Right atrium auricular region (tissue), 2 donors: ENCODE measurements around the gene USF1. TPM values are rescaled to one million over a fixed set of nuclear protein-coding genes. Genes with fewer than 3 reads are reported as not detected.

ENCODE experiments used
- DNase-seq: peaks from one replicate; pipeline ENCODE4 v3.0.0-alpha.2; 2019; ENCODE audit warnings: low spot score
- H3K27ac ChIP-seq, 2 donors: fragments of 200-600 bp; sonication (generic); 1 replicate in 1 of 2; 2 replicates in 1 of 2; pipeline ENCODE4 v1.5.1; 2016 to 2019
- H3K27me3 ChIP-seq, 2 donors: fragments of 200-600 bp; sonication (generic); one replicate each; pipeline versions ENCODE4 v1.5.1 to v1.6.0; 2017 to 2019
- H3K36me3 ChIP-seq: fragments of 200-600 bp; sonication (generic); one replicate; pipeline ENCODE4 v1.5.1; 2016
- H3K4me1 ChIP-seq, 2 donors: fragments of 200-600 bp; sonication (generic); one replicate each; pipeline versions ENCODE4 v1.5.1 to v1.6.0; 2017 to 2019
- H3K4me3 ChIP-seq, 2 donors: fragments of 200-600 bp; sonication (generic); 1 replicate in 1 of 2; 2 replicates in 1 of 2; pipeline ENCODE4 v1.5.1; 2017 to 2019; ENCODE audit warnings: mild to moderate bottlenecking in 1 of 2, moderate library complexity in 1 of 2
- H3K9me3 ChIP-seq, 2 donors: fragments of 200-600 bp; sonication (generic); one replicate each; pipeline ENCODE4 v1.5.1; 2019
- CTCF ChIP-seq, 2 donors: fragments of 200-600 bp; sonication (generic); IDR thresholded peaks; one replicate each; pipeline ENCODE4 v1.5.1; 2019; ENCODE audit warnings: antibody characterized with exemption in 2 of 2
- total RNA-seq, 2 donors: library from RNA; depleted of rRNA; stranded (reverse); fragments of >200 nt; gene quantifications; one replicate each; pipeline ENCODE4 v1.1.0, GENCODE V29; 2016

The USF1 gene
- total RNA-seq, 2 donors from 2014 or later = 21.7 to 25.5 TPM

- TF ChIP-seq CTCF (IDR thresholded peaks at IDR 0.05) = no peak
- no peaks in the 10 kb centered on the region for H3K9me3 ChIP-seq
- no peaks in the 10 kb centered on the region for H3K36me3 ChIP-seq
- no peaks in the 10 kb centered on the region for H3K27me3 ChIP-seq
- H3K4me3 ChIP-seq = no peak overlapping the region
- H3K4me1 ChIP-seq = no peaks in the 10 kb centered on the region
- DNase-seq = no peak
- no peak overlapping the region for H3K27ac ChIP-seq
Measured at GRCh38 chr1:161091093-161091492, 45.3 kb upstream of the USF1 start.

- TF ChIP-seq CTCF (IDR thresholded peaks at IDR 0.05) = no peak
- H3K4me3 ChIP-seq = no peak overlapping the region
- H3K4me1 ChIP-seq = no peaks in the 10 kb centered on the region
- no peak for DNase-seq
- H3K9me3 ChIP-seq = no peaks in the 10 kb centered on the region
- no peaks in the 10 kb centered on the region for H3K36me3 ChIP-seq
- H3K27me3 ChIP-seq = no peaks in the 10 kb centered on the region
- no peak overlapping the region for H3K27ac ChIP-seq
Measured at GRCh38 chr1:161090617-161091016, 44.8 kb upstream of the USF1 start.

GRCh38 chr1:161089938-161090337 lies 44.2 kb upstream of the USF1 start:
- no peaks in the 10 kb centered on the region for H3K27me3 ChIP-seq
- no peaks in the 10 kb centered on the region for H3K4me1 ChIP-seq
- no peak overlapping the region for H3K27ac ChIP-seq
- H3K4me3 ChIP-seq = no peak overlapping the region
- H3K36me3 ChIP-seq = no peaks in the 10 kb centered on the region
- no peak for DNase-seq
- H3K9me3 ChIP-seq = no peaks in the 10 kb centered on the region
- TF ChIP-seq CTCF (IDR thresholded peaks at IDR 0.05) = no peak

- no peak for TF ChIP-seq CTCF (IDR thresholded peaks at IDR 0.05)
- H3K27me3 ChIP-seq = no peaks in the 10 kb centered on the region
- H3K4me1 ChIP-seq = no peaks in the 10 kb centered on the region
- no peak within 1 kb of the TSS for H3K4me3 ChIP-seq
- no peak within 1 kb of the TSS for H3K27ac ChIP-seq
- H3K36me3 ChIP-seq = no peaks in the 10 kb centered on the region
- no peak for DNase-seq
- H3K9me3 ChIP-seq = no peaks in the 10 kb centered on the region
Measured at GRCh38 chr1:161089251-161089924, 43.6 kb upstream of the USF1 start, which contains the start of gene NECTIN4. TSS of gene NECTIN4 (minus strand) at chr1:161089558. CDS start at chr1:161089296, 262 bp downstream.

- no peak for DNase-seq
- Histone ChIP-seq H3K4me3 (no peak overlapping the region), H3K36me3 (no peaks in the 10 kb centered on the region), H3K4me1 (no peaks in the 10 kb centered on the region), H3K27me3 (no peaks in the 10 kb centered on the region), H3K9me3 (no peaks in the 10 kb centered on the region), H3K27ac (no peak overlapping the region)
- no peak for TF ChIP-seq CTCF (IDR thresholded peaks at IDR 0.05)
Measured at GRCh38 chr1:161088587-161089110, 42.9 kb upstream of the USF1 start.

GRCh38 chr1:161086457-161086856 lies 40.7 kb upstream of the USF1 start:
- no peak overlapping the region for H3K27ac ChIP-seq
- no peaks in the 10 kb centered on the region for H3K27me3 ChIP-seq
- no peaks in the 10 kb centered on the region for H3K36me3 ChIP-seq
- no peak for TF ChIP-seq CTCF (IDR thresholded peaks at IDR 0.05)
- H3K9me3 ChIP-seq = no peaks in the 10 kb centered on the region
- no peak overlapping the region for H3K4me3 ChIP-seq
- H3K4me1 ChIP-seq = no peaks in the 10 kb centered on the region
- no peak for DNase-seq
